ENCODE results near the gene DGLUCY.
"Not testable (repeated sequence)": the region's sequence is repeated elsewhere in the genome, so short reads cannot be mapped to it uniquely, and the experiment has no call there.

DGLUCY gene

DNA sequence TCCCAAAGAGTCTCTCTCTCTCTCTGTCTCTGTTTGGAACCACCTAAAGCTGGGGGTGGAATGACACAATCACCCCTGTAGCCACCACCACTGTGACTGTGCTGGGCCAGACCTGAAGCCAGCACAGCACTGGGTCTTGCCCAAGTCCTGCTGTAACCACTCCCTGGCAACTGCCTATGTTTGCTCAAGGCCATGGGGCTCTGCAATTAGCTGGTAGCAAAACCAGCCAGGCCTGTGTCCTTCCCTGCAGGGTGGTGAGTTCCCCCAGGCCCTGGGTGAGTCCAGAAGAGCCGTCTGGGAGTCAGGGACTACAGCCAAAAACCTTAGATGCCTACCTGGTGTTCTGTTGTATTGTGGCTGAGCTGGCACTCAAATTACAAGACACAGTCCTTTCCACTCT lies 50.8 kb downstream of the DGLUCY start:
- no peak for FAIRE-seq
- DNase-seq (ENCODE audit: insufficient read length, low spot score), result no peak

DNA sequence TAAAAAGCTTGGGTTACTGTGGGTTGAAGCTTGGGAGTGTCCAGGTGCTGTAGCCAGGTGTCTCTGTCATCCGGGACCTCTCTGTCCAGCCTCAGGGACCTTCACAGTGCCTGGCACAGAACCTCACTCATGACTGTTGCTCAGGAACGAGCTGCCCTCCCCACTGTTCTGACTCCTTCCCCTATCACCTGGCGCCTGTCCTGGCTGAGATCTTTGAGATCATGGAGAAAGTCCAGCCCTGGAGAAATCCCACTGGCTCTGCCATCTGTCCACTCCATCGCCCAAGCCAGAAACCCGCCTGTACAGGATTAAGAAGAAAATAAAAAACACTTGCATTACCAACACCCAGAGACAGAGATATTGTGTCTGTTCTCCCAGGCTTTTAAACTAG lies 53.5 kb downstream of the DGLUCY start:
- no peak for DNase-seq (ENCODE audit: insufficient read length, low spot score)
- no peak for FAIRE-seq

GRCh38 chr14:91169951-91170350 lies 56.1 kb downstream of the DGLUCY start:
- DNase-seq (ENCODE audit: insufficient read length, low spot score), result no peak
- FAIRE-seq, result no peak

DNA sequence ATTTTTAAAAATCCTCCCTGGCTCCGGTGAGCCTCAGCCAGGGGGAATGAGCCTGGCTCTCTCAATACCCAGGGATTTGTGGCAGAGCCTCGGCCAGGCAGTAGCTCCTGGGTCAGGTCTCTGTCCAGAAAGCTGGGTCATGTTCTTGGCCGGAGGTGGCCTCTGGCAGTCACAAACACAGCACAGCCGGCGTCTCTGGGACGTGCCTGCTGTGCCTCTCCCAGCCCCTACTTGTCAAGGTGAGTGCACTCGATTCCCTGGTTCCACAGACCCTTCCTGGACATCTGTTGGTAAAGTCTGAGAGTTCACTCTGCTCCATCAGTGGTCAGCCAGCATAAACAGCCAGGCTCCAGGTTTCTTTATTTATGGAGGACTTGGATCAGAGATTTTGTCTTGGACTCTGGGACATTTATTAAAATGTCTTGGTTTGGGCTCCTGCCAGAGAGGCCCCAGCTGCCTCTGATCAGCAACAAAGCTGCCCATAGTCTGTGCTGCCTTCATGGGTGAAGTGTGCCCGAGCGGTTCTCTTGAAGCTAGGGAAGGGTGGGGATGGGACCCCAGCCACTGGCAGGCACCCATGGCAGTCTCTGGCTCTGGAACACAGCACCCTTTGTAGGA lies 56.7 kb downstream of the DGLUCY start:
- FAIRE-seq, result no peak
- no peak for DNase-seq (ENCODE audit: insufficient read length, low spot score)

GRCh38 chr14:91171291-91171690 lies 57.4 kb downstream of the DGLUCY start:
- FAIRE-seq (no peak), DNase-seq (ENCODE audit: insufficient read length, low spot score) (no peak)

- FAIRE-seq, result peak; percentile 52
- DNase-seq (ENCODE audit: insufficient read length, low spot score), result peak; percentile 46
Observed at GRCh38 chr14:91173221-91173670, 59.4 kb downstream of the DGLUCY start.

- no peak for DNase-seq (ENCODE audit: insufficient read length, low spot score)
- no peak for FAIRE-seq
Observed at GRCh38 chr14:91173904-91174303, 60.0 kb downstream of the DGLUCY start.

DNA sequence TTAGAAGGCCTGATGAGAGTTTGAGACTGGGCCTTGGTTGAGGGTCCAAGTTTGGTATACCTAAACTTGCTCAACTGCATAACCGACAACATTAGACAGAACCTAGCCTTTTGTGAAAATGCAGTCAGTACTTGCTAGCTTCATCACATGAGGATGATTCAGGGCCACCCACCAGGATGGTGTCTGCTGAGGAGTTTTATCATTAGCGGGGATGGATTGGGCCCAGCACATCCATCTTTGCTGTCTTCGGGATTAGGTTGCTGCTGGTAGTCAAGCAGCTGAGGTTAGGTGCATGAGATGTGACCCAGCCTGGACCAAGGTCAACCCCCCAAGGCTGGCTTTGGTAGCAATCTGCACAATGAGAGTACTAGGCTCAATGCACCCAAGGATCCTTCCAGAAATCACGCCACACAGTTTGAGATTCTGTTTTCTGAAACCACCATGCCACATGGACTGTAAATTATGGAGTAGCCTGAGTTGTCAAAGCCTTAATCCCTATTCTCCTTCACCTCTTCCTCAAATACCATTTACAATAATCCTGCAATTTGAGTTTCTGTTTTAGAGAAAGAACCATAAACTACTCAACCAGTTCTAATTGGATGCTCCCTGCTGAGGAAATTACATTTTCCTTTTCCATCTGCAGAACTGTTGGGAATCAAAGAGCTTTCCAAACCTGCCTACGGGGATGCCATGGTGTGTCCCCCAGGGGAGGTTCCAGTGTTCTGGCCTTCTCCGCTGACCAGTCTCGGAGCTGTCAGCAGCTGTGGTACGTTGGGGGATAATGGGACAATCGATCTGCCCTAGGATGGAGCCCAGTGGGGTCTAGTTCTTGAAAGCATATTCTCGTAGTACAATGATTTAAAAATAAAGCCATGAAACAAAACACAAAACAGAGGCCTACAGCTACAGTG lies 61.7 kb downstream of the DGLUCY start:
- FAIRE-seq (no peak), DNase-seq (ENCODE audit: insufficient read length, low spot score) (no peak)

- DNase-seq (ENCODE audit: insufficient read length, low spot score), result peak; percentile 51
- peak; percentile 96 for FAIRE-seq
Observed at GRCh38 chr14:91177073-91178034, 63.5 kb downstream of the DGLUCY start.

- FAIRE-seq (peak; percentile 18), DNase-seq (ENCODE audit: insufficient read length, low spot score) (no peak)
Observed at GRCh38 chr14:91180611-91181010, 66.7 kb downstream of the DGLUCY start.

GRCh38 chr14:91182753-91183152 lies 68.9 kb downstream of the DGLUCY start:
- not testable (repeated sequence) for DNase-seq (ENCODE audit: insufficient read length, low spot score); FAIRE-seq

DNA sequence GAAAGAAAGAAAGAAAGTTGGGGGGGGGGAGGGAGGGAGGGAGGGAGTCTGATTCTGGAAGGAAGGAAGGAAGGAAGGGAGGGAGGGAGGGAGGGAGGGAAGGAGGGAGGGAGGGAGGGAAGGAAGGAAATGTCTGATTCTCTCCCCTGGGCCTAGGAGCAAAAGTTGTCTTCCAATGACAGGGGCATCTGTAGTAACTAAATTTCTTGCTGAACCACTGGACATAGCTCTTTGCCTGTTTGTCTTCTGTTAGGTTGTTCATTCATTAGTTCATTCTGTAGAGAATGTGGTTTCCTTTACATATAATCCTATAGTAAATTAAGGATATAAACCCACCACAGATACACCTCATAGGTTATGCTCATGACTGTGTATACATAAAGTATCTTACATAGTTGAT lies 70.7 kb downstream of the DGLUCY start:
- FAIRE-seq, result no peak
- DNase-seq (ENCODE audit: insufficient read length, low spot score), result no peak

DNA sequence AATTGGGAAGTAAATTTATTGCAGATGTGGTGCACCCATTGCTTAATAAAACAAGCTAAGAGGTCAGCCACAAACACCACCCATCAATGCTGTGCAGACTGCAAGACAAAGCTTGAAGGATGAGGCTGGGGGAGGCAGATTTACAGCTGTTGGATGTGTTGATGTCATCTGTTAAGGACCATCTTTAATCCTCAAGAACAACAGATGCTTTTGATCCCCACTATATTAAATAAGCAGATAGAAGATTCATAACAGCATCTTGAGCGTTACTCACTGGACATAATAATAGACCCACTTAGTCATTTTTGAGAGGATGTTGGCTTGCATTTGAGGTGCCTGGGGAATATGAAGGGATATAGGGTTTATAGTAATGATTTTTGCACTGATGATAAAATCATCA lies 71.8 kb downstream of the DGLUCY start:
- FAIRE-seq, result no peak
- no peak for DNase-seq (ENCODE audit: insufficient read length, low spot score)

- no peak for FAIRE-seq
- DNase-seq (ENCODE audit: insufficient read length, low spot score), result no peak
Observed at GRCh38 chr14:91186515-91187066, 72.7 kb downstream of the DGLUCY start.

DNA sequence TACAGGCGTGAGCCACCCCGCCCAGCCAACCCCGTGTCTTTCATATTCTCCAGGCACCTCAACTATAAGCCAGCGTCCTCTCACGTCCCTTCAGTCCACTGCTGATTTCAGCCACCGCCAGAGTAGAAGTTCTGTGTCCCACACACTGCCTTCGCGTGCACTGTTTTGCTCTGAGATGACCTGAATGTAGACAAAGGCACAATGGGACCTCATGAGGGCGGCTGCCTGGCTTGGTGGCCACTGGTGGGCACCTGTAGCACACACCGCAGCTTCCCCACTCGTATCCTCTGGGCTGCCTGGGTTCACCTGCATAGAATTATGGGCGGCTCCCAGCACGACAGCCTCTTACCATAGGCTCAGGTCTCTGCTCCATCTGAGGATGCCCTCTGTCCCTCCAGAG lies 73.4 kb downstream of the DGLUCY start:
- no peak for FAIRE-seq

GRCh38 chr14:91190853-91191252 lies 77.0 kb downstream of the DGLUCY start:
- no peak for DNase-seq (ENCODE audit: insufficient read length, low spot score)
- FAIRE-seq, result no peak

More for the DNA sequence above, 73.4 kb downstream of the DGLUCY start:
- no peak for DNase-seq (ENCODE audit: insufficient read length, low spot score)

DNA sequence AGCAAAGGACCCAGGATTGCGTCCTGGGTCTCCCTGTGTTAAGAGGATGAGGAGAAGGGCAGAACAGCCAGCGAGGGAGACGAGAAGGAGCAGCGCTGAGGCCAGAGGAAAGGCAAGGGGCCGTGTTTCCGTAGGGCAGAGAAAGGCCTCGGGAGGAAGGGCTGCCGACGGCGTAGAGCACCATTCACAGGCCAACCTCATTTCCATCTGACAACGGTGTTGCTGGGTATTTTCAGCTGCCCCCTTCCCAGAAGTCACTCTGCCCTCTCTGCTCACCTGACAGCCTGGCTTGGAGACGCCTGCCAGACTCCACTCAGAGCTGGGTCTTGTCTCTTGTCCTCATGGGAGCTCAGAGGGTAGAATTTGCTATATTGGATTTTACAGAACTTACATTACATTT lies 79.2 kb downstream of the DGLUCY start:
- DNase-seq (ENCODE audit: insufficient read length, low spot score) (no peak), FAIRE-seq (no peak)

DNA sequence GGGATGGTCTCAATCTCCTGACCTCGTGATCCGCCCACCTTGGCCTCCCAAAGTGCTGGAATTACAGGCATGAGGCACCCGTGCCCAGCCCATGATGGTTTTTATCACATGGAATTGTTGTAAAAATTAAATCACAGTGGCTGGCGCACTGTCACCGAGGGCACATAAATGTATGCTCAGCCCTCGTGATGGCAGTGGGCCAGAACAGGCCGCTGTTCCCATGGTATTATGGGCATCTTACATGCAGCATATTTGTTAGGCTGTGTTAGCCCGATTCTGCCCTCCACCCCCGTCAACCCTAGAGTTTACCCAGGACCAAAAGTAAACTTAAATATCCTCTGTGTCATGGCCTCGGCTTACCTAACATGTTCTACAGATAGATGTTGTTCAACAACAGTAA lies 82.0 kb downstream of the DGLUCY start:
- DNase-seq (ENCODE audit: insufficient read length, low spot score) (no peak), FAIRE-seq (no peak)

DNA sequence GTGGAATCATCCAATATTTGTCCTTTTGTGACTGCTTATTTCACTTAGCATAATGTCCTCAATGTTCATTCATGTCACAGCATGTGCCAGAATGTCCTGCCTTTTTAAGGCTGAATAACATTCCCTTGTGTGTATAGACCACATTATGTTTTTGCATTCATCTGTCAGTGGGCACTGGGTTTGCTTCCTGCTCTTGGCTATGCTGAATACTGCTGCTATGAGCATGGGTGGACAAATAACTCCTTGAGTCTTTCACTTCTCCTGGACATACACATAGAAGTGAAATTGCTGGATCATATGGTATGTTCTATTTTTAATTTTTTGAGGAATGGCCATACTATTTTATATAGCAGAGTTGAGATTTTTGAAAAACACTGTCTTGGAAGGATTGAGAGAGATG lies 83.8 kb downstream of the DGLUCY start:
- peak; percentile 26 for FAIRE-seq
- no peak for DNase-seq (ENCODE audit: insufficient read length, low spot score)

DNA sequence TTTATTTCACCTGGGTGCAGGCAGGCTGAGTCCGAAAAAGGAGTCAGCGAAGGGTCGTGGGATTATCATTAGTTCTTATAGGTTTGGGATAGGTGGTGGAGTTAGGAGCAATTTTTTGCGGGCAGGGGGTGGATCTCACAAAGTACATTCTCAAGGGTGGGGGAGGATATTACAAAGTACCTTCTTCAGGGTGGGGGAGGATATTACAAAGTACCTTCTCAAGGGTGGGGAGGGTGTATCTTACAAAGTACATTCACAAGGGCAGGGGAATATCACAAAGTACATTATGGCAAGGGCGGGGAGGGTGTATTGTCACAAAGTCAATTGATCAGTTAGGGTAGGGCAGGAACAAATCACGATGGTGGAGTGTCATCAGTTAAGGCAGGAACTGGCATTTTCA lies 86.9 kb downstream of the DGLUCY start:
- DNase-seq (ENCODE audit: insufficient read length, low spot score); FAIRE-seq: not testable (repeated sequence)
